CD14-positive monocyte (primary cell): Measurements from ENCODE around the gene INPP5J. TPM values are rescaled to one million over a fixed set of nuclear protein-coding genes. Genes with fewer than 3 reads are reported as not detected.

Experiments used
- DNase-seq, 3 donors: peaks; one replicate each; pipeline ENCODE4 v3.0.0-alpha.2; 2011 to 2022
- H2AFZ ChIP-seq: 2 replicates; pipeline ENCODE4 v1.6.0; 2012; ENCODE audit warnings: mild to moderate bottlenecking, low read depth, low read length, inconsistent platforms; ENCODE audit not compliant: insufficient read depth, poor library complexity, severe bottlenecking
- H3K27ac ChIP-seq, 2 donors: 1 replicate in 1 of 2; 2 replicates in 1 of 2; pipeline ENCODE4 v1.5.1; 2012 to 2013; ENCODE audit warnings: low read length in 2 of 2, control low read depth in 1 of 2, inconsistent platforms in 1 of 2, low read depth in 1 of 2, mild to moderate bottlenecking in 1 of 2
- H3K27me3 ChIP-seq, 2 donors: one replicate each; pipeline versions ENCODE4 v1.6.0 to v1.6.1; 2011 to 2013; ENCODE audit warnings: low read length in 2 of 2; ENCODE audit not compliant: control insufficient read depth in 2 of 2, insufficient read depth in 2 of 2
- H3K36me3 ChIP-seq, 2 donors: replicated peaks in 1 of 2; 1 replicate in 1 of 2; 2 replicates in 1 of 2; pipeline versions ENCODE4 v1.5.1 to v1.6.1; 2012 to 2013; ENCODE audit warnings: low read length in 2 of 2, control low read depth in 1 of 2, inconsistent platforms in 1 of 2, mild to moderate bottlenecking in 1 of 2; ENCODE audit not compliant: insufficient read depth in 2 of 2, control insufficient read depth in 1 of 2
- H3K4me1 ChIP-seq, 2 donors: 1 replicate in 1 of 2; 2 replicates in 1 of 2; pipeline versions ENCODE4 v1.5.1 to v1.6.1; 2012 to 2013; ENCODE audit warnings: low read length in 2 of 2, control low read depth in 1 of 2, inconsistent platforms in 1 of 2, mild to moderate bottlenecking in 1 of 2, moderate library complexity in 1 of 2; ENCODE audit not compliant: insufficient read depth in 2 of 2, control insufficient read depth in 1 of 2
- H3K4me2 ChIP-seq: replicated peaks from 2 replicates; pipeline ENCODE3; 2012; ENCODE audit warnings: low read length, moderate library complexity, mild to moderate bottlenecking; ENCODE audit not compliant: poor library complexity, severe bottlenecking; ENCODE audit errors: extremely low read depth
- H3K4me3 ChIP-seq, 3 experiments: fragments of 200-600 bp in 1 of 3; sonication (generic) in 1 of 3; replicated peaks in 1 of 3; 1 replicate in 2 of 3; 2 replicates in 1 of 3; pipeline ENCODE4 v1.5.1; 2011 to 2013; ENCODE audit warnings: low read length in 3 of 3, mild to moderate bottlenecking in 3 of 3, control low read depth in 2 of 3, low read depth in 2 of 3, inconsistent platforms in 1 of 3, moderate library complexity in 1 of 3
- H3K79me2 ChIP-seq: 2 replicates; pipeline ENCODE4 v1.6.0; 2012; ENCODE audit warnings: mild to moderate bottlenecking, control low read depth, inconsistent platforms, low read length, moderate library complexity; ENCODE audit not compliant: insufficient read depth
- H3K9ac ChIP-seq: 2 replicates; pipeline ENCODE4 v1.6.0; 2017; ENCODE audit warnings: low read length, mild to moderate bottlenecking; ENCODE audit not compliant: insufficient read depth, poor library complexity, severe bottlenecking
- H3K9me3 ChIP-seq, 2 donors: replicated peaks in 1 of 2; 1 replicate in 1 of 2; 2 replicates in 1 of 2; pipeline versions ENCODE4 v1.5.1 to v1.6.1; 2012 to 2013; ENCODE audit warnings: low read length in 2 of 2, control low read depth in 1 of 2; ENCODE audit not compliant: control insufficient read depth in 1 of 2, insufficient read depth in 1 of 2
- H4K20me1 ChIP-seq: 2 replicates; pipeline ENCODE4 v1.6.0; 2012; ENCODE audit warnings: mild to moderate bottlenecking, low read length, control low read depth, moderate library complexity; ENCODE audit not compliant: insufficient read depth
- H3K27ac Mint-ChIP-seq, 7 donors: one replicate each; pipeline ENCODE4 v1.8.0; 2020; ENCODE audit warnings: mild to moderate bottlenecking in 7 of 7, mixed read lengths in 7 of 7, moderate library complexity in 6 of 7, inconsistent platforms in 2 of 7
- H3K27me3 Mint-ChIP-seq, 3 donors: one replicate each; pipeline ENCODE4 v1.8.0; 2021 to 2022; ENCODE audit warnings: low read depth in 3 of 3, mild to moderate bottlenecking in 3 of 3, mixed read lengths in 3 of 3, moderate library complexity in 3 of 3, inconsistent platforms in 1 of 3
- H3K36me3 Mint-ChIP-seq, 2 donors: one replicate each; pipeline ENCODE4 v1.8.0; 2020; ENCODE audit warnings: mixed read lengths in 2 of 2, inconsistent platforms in 1 of 2, mild to moderate bottlenecking in 1 of 2
- H3K4me1 Mint-ChIP-seq: one replicate; pipeline ENCODE4 v1.8.0; 2020; ENCODE audit warnings: mild to moderate bottlenecking, mixed read lengths
- H3K4me3 Mint-ChIP-seq, 2 donors: one replicate each; pipeline ENCODE4 v1.8.0; 2020; ENCODE audit warnings: mild to moderate bottlenecking in 2 of 2, mixed read lengths in 2 of 2, moderate library complexity in 1 of 2
- H3K9me3 Mint-ChIP-seq, 7 donors: one replicate each; pipeline ENCODE4 v1.8.0; 2020 to 2022; ENCODE audit warnings: mixed read lengths in 7 of 7, mild to moderate bottlenecking in 6 of 7, moderate library complexity in 6 of 7, inconsistent platforms in 2 of 7
- CTCF ChIP-seq: fragments of 200-600 bp; IDR thresholded peaks from one replicate; pipeline ENCODE4 v1.8.0; 2022; ENCODE audit warnings: antibody characterized with exemption, mild to moderate bottlenecking
- WGBS: methylation state at CpG from one replicate; pipeline ENCODE4 v1.1.5; 2013; ENCODE audit warnings: missing lambda C conversion rate; ENCODE audit not compliant: insufficient coverage; 5-methylcytosine and 5-hydroxymethylcytosine counted together
- intact Hi-C, 2 donors: fragments of 100-400 bp; cut with micrococcal nuclease; formaldehyde crosslinking; loops; one replicate each; pipeline versions ENCODE4 v1.15.0 to v1.15.1; 2023
- polyA plus RNA-seq, 3 donors: library from polyadenylated mRNA; depleted of rRNA in 1 of 3; unstranded in 2 of 3; stranded (reverse) in 1 of 3; fragments of 300-500 nt in 2 of 3; fragments of >200 nt in 1 of 3; fragmentation: Illumina TruSeq in 2 of 3; gene quantifications; 1 replicate in 2 of 3; 2 replicates in 1 of 3; pipeline ENCODE4 v1.2.3, GENCODE V29; 2012 to 2021

The INPP5J gene
- polyA plus RNA-seq, 3 donors, result 0.03 TPM; not detected in 2

- Mint-ChIP-seq H3K4me3 (no peak overlapping the region), H3K9me3 (peaks cover 0 to 2% (median 0%) of the 10 kb centered on the region in 7 donors), H3K27me3 (peaks cover 3 to 4% (median 3%) of the 10 kb centered on the region in 3 donors), H3K4me1 (peaks cover 8% of the 10 kb centered on the region), H3K27ac (no peak overlapping the region), H3K36me3 (no peaks in the 10 kb centered on the region)
- no peak overlapping the region for H2AFZ ChIP-seq
- DNase-seq, result no peak
- no peaks in the 10 kb centered on the region for H4K20me1 ChIP-seq
- TF ChIP-seq CTCF, result no peak
- H3K27ac ChIP-seq, result no peak overlapping the region
- no peaks in the 10 kb centered on the region for H3K79me2 ChIP-seq
- H3K4me1 ChIP-seq, result peaks cover 6 to 7% of the 10 kb centered on the region in 2 donors
- no peaks in the 10 kb centered on the region for H3K36me3 ChIP-seq
- H3K27me3 ChIP-seq, result no peaks in the 10 kb centered on the region
- no peak overlapping the region for H3K4me3 ChIP-seq
- no peaks in the 10 kb centered on the region for H3K9me3 ChIP-seq
- 95% methylated on average over 14 of the region's 14 CpGs for WGBS
- H3K9ac ChIP-seq, result no peak overlapping the region
- intact Hi-C loops, result no loop called here
- no peak overlapping the region for H3K4me2 ChIP-seq
These were observed 2.2 kb downstream of the INPP5J start for GRCh38 chr22:31124811-31125465.

- Histone ChIP-seq H3K4me2 (no peak overlapping the region), H4K20me1 (no peaks in the 10 kb centered on the region), H3K27me3 (no peaks in the 10 kb centered on the region), H3K9ac (no peak overlapping the region), H3K4me1 (peaks cover 6 to 7% of the 10 kb centered on the region in 2 donors), H2AFZ (no peak overlapping the region), H3K9me3 (no peaks in the 10 kb centered on the region), H3K4me3 (no peak overlapping the region), H3K27ac (no peak overlapping the region), H3K79me2 (no peaks in the 10 kb centered on the region), H3K36me3 (no peaks in the 10 kb centered on the region)
- Mint-ChIP-seq H3K27ac (peak overlapping the region in 2 of 7 donors; percentile 14 to 50), H3K4me1 (peaks cover 8% of the 10 kb centered on the region), H3K27me3 (peaks cover 1 to 4% (median 2%) of the 10 kb centered on the region in 3 donors), H3K9me3 (peaks cover 0 to 2% (median 0%) of the 10 kb centered on the region in 7 donors), H3K4me3 (no peak overlapping the region), H3K36me3 (no peaks in the 10 kb centered on the region)
- TF ChIP-seq CTCF, result no peak
- no peak for DNase-seq
- 91% methylated on average over 9 of the region's 12 CpGs for WGBS
- intact Hi-C loops, result no loop called here
These were observed 2.9 kb downstream of the INPP5J start for GRCh38 chr22:31125521-31126117.
